Measurements from ENCODE around the gene PRKAA1.

- TF ChIP-seq CTCF (conservative IDR thresholded peaks at IDR 0.05): no peak
- no peak for TF ChIP-seq ZFX (IDR thresholded peaks at IDR 0.05)
Observed at GRCh38 chr5:40823459-40823858, 25.3 kb upstream of the PRKAA1 start.
